ENCODE results near the gene SP7.
"Not testable (repeated sequence)": the region's sequence is repeated elsewhere in the genome, so short reads cannot be mapped to it uniquely, and the experiment has no call there.

The SP7 gene

DNA sequence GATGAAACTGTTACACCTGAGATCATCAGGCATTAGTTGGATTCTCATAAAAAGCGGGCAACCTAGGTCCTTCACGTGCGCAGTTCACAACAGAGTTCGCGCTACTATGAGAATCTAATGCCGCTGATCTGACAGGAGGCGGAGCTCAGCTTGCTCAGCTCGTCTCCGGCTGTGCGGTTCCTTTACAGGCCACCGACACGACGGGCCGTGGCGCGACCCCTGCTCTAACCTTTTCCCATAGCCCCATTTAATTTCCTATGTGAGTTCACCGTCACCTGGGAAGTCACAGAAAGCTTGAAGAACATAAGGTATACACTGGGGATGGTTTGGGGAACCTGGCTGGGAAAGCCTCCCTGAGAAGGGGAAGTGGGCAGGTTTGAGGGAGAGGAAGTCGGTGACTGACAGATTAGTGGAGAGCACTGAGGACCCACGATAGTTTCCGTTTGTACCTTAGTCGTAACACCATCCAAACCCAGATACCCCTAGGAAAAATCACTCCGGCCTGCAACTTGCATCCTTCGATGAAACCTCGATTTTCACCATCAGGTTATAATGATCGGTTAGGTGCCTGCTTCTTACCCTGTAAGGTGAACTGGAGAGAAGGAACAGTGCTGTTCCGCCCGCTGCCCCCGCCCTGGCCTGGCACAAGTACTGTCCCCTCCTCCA, 11.9 kb downstream of the SP7 start:
- no peak for FAIRE-seq
- DNase-seq (ENCODE audit: insufficient read length, low spot score): no peak

DNA sequence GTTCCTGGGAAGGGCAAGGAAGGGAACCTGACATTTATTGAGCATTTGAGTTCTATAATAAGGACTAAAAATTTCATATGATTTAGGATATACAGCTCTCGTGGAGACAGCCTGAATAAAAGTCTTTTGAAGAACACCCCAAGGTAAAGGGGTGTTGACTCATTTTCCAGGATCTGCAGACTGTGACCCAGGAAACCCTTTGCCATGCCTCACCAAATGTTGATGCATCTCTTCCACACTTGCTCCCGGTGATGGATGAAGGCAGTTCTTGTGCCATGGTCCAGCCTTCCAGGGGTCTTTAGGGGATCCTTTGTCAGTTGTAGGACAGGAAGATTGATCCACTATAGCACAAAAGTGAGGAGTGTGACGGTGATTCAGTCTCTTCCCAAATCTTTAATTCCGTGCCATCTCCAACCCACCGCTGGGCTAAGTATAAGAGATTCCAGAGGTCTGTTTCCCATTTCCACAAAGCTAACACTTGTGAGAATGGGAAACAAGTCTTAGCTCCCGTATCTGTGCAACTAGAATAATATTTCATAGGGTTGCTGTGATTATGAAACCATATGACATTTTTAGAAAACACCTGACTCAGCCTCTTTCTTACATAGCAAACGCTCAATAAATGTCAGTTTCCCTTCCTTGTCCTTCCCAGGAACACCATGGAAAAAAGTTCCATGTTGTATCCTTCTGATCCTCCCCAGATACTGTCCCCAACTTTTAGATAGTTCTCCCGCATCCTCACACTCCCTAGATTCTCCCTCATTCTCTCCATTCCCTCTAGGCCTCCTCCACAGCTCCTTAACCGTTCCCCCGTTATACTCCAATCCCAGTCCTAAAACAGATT, 15.6 kb downstream of the SP7 start:
- DNase-seq (ENCODE audit: insufficient read length, low spot score) (no peak), FAIRE-seq (no peak)

DNA sequence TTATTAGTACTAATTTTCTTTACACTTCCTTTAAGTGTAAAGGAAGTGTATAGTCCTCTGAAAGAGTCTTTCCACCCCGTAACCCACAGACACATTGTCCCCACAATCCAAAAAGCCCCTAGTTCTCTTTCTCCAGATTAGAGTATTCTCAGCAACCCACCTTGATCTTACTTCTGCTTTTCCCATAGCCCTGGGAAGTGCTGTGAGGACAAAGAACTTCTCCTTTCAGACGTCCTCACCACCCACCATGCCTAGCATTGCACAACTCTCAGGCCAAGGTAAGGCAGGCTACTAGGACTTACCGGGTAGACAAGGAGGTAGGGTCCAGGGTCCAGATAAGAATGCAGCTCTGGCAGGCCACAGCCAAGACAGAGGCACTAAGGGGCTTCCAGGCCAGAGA, 22.2 kb downstream of the SP7 start:
- FAIRE-seq (no peak), DNase-seq (ENCODE audit: insufficient read length, low spot score) (no peak)

DNA sequence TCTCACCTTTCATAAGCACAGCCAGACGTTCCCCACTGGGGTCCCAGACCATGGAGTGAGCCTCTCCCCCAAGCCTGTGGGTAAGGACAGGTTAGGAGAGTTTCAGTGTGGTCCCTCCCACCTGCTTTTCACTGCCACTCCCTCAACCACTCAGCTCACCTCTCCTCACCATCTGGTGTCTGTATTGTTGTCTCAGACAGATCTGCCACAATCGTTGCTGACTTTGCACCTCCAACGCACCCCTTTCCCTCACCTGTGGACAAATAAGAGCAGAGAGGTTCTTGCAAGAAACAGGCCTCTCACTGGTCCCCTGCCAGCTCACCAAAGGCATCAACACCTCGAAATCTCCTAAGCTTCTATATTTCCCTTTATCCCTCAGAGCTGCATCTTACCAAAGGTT, 27.9 kb downstream of the SP7 start:
- FAIRE-seq: no peak
- no peak for DNase-seq (ENCODE audit: insufficient read length, low spot score)

DNA sequence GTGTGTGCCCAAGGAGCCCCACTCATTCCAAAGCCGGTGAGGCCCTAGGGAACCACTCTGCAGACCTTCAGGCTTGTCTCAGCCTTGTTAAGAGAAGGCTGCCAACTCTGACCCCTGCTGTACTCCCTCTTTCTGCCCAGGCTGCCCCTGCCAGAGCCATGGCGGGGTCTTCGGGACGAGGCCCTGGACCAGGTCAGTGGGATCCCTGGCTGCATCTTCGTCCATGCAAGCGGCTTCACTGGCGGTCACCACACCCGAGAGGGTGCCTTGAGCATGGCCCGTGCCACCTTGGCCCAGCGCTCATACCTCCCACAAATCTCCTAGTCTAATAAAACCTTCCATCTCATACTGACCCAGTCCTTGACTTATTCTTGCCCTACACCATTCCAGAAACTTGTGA, 29.3 kb downstream of the SP7 start:
- DNase-seq (ENCODE audit: insufficient read length, low spot score) (no peak), FAIRE-seq (no peak)

DNA sequence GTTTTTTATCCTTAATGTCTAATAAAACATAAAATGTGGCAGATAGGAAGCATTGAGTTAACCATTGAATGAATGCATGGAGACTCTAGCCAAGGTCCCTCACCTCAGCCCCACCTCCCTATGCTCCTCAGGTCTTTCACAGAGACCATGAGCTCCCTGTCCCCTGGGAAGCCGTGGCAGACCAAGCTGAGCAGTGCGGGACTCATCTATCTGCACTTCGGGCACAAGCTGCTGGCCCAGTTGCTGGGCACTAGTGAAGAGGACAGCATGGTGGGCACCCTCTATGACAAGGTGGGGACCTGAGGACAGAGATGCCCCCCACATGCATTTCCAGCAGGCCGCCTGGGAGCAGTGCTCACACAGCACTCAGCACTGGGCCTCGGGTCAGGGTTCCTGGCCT, 33.3 kb downstream of the SP7 start:
- no peak for FAIRE-seq
- no peak for DNase-seq (ENCODE audit: insufficient read length, low spot score)

DNA sequence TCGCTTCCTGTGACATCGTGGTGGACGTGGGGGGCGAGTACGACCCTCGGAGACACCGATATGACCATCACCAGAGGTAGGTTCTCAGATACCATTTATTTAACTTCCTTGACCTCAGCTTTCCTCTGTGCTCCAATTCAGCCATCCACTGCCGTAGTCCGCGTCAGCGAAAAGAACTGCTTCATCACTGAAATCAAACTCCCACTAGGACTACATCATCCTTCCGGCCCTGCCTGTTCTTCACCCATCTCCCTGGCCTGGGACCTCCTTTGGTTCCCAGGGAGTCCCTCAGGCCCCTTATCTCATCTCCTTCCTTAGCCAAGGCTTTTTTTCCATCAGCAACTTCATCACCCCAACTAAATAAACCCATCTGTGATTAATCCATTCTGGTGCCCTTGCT, 36.0 kb downstream of the SP7 start:
- no peak for FAIRE-seq
- DNase-seq (ENCODE audit: insufficient read length, low spot score): no peak

DNA sequence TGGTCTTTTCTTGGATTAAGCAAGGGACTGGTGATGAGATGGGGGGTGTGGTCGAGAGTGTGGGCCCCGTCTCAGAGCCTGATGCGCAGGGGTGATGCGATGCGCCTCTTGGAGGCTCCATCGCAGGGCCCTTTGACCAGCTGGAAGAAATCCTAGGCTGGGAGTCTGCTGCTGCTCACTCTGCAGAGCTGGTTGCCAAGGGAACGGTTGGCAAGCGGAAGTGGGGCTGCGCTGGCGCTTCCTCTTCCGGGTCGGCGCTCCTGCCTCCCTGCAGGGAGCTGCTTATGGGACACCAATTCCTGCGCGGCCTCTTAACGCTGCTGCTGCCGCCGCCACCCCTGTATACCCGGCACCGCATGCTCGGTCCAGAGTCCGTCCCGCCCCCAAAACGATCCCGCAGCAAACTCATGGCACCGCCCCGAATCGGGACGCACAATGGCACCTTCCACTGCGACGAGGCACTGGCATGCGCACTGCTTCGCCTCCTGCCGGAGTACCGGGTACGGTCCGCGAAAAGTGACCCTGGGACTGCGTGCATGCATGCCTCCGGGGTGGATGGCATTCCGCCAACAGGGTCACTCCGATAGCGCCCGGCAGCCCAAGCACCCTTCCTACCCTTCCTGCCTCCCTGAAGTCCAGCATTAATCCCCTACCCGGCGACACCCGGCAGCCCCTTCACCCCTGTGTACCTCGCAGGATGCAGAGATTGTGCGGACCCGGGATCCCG, 36.5 kb downstream of the SP7 start, which contains the start of gene MYG1:
MYG1 (plus strand) TSS at position 242 of the 727 bp plus-strand sequence; CDS start at position 285, 43 bp downstream.
- FAIRE-seq (peak; percentile 20), DNase-seq (ENCODE audit: insufficient read length, low spot score) (peak; percentile 81)

DNA sequence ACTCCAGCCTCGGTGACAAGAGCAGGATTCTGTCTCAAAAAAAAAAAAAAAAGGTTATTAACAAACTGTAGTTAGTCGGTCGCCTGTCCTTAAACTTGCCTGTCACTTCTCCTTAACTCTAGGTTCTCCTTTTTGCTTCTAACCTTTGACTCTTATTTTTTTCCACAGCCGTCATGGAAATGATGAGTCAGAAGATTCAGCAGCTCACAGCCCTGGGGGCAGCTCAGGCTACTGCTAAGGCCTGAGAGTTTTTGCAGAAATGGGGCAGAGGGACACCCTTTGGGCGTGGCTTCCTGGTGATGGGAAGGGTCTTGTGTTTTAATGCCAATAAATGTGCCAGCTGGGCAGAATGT, 37.1 kb downstream of the SP7 start:
- FAIRE-seq: no peak
- peak; percentile 48 for DNase-seq (ENCODE audit: insufficient read length, low spot score)

DNA sequence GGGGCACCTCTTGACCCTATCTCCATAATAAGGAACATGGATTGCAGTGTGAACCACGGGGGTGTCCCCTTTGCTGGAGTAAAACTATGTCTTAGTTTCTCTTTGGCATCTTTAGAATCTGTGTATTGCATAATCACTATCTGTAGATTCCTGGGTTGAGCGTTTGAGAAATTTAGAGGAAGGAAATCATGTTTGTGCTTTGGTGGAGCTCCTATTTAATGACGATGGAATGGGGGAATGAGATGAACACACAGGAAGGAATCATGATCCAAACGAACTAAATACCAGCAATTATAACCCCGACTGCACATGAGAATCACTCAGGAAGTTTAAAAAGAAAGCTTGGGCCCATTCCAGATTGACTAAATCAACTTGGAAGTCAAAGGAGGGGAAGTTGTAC, 38.0 kb downstream of the SP7 start:
- DNase-seq (ENCODE audit: insufficient read length, low spot score) (no peak), FAIRE-seq (no peak)

DNA sequence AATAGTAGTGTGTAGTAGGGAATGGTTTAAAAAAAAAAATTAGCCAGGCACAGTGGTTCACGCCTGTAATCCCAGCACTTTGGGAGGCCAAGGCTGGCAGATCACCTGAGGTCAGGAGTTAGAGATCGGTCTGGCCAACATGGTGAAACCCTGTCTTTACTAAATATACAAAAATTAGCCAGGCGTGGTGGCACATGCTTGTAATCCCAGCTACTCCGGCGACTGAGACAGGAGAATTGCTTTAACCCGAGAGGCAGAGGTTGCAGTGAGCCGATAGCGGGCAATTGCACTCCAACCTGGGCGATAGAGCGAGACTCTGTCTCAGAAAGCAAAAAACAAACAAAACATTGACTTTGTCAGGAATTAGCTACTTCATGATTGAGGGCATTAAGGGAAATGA, 39.0 kb downstream of the SP7 start:
- not testable (repeated sequence) for DNase-seq (ENCODE audit: insufficient read length, low spot score); FAIRE-seq

DNA sequence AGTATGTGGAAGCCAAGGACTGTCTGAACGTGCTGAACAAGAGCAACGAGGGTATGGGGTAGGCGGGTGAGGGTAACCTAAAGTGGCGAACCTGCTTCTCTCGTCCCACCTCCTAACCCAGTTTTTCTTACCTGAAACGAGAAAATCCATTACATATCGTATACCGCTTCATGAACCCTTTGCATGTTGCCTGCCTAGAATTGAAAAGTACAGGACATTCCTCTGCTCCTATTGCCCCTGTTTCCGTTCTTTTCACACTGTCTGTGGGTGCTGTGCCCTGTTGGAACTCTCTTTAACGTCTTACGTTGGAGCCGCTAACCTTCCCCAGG, 40.3 kb downstream of the SP7 start:
- no peak for DNase-seq (ENCODE audit: insufficient read length, low spot score)
- no peak for FAIRE-seq

DNA sequence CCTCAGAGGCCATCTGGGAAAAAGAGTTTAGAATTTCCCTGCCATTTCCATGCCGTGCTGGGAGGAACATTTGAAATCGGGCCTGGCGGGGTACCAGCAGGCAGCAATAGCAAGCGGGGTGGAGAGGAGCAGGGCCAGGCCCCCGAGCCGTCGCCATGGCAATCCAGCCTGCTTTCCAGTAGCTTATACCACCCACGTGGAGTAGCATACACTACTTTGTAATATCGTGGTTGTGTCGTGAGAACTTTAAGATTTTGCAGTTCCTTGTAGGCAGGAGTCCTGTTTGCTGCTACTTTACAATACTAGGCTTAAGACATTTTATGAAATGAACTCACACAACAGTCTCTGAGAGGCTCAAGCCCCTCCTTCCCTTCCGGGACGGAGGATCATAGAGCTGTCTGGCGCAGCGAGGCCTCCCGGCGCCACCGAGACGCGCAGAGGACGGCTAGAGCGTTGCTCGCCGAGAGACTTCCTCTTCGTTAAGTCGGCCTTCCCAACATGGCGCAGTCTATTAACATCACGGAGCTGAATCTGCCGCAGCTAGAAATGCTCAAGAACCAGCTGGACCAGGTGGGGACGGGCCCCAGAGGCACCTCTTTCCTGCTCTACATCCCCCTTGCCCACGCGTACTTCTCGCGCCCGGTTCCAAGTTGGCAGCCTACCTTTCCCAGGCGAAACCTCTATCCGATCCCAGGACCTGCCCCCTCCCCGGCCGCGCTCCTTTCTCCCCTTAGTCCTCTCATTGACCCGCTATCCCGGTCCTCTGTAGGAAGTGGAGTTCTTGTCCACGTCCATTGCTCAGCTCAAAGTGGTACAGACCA, 40.9 kb downstream of the SP7 start, which contains the start of gene PFDN5:
PFDN5 (plus strand) TSS at position 473 of the 821 bp plus-strand sequence; CDS start at position 499, 26 bp downstream.
- FAIRE-seq: peak; percentile 87
- DNase-seq (ENCODE audit: insufficient read length, low spot score): peak; percentile 83

DNA sequence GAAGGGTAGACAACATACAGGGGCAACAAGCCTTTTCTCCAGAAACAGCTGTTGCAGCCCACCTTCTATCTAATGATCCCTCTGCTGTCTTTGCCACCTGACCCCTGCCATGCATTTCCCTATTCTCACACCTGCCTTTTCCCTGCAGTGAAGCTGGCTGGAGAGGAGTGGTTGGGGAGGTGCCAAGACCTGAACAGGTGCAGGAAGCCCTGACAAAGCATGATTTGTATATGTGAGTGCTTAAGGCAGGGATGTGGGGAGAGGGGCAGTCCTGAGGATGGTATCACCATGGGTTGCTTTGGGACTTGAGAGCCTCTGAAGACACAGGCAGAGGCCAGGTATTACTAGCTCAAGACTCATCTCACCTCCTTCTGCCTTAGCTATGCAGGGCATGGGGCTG, 43.7 kb downstream of the SP7 start:
- FAIRE-seq (no peak), DNase-seq (ENCODE audit: insufficient read length, low spot score) (no peak)

DNA sequence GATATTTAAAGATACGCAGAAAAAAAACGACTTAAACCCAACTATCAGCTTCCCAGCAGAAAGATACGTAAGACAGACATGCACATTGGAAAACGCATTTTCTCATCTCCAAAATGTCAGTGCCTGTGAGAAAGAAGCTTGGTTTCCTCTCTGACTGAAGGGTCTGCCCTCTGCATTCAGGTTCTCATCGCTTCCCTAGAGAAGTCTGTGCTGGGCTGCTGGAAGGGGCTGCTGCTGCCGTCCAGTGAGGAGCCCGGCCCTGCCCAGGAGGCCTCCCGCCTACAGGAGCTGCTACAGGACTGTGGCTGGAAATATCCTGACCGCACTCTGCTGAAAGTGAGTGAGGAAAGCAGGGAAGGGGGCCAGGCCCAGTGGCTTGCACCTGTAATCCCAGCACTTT, 45.5 kb downstream of the SP7 start:
- no peak for FAIRE-seq

DNA sequence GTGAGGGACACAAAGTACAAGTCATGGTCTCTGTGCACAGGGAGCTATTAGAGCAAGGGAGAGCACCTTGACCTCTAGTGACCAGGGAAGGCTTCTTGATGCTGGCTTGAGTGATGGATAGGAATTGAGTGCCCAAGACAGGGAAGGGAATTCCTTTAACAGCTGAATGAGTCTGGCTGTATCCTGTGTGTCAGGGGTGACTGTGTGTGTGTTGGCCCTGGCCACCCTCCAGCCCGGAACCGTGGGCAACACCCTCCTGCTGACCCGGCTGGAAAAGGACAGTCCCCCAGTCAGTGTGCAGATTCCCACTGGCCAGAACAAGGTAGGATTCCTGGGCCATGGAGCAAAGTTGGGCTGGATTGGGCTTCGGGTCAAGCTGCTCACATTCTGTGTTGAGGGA, 46.3 kb downstream of the SP7 start:
- DNase-seq (ENCODE audit: insufficient read length, low spot score): no peak
- FAIRE-seq: no peak

More for the DNA sequence above, 45.5 kb downstream of the SP7 start:
- DNase-seq (ENCODE audit: insufficient read length, low spot score): no peak

DNA sequence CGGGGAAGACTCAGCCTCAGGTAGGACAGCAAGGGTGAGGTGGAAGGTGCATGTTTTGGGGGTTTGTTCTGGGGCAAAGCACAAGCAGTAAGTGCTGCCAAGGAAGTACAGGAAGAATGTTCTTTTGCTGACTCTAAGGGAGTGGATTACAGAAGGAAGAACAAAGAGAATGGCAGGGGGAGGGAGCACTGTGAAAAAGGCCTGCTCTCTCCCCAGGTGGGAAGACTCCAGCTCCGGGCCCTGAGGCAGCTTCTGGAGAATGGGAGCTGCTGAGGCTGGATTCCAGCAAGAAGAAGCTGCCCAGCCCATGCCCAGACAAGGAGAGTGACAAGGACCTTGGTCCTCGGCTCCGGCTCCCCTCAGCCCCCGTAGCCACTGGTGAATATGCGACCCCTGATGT, 47.8 kb downstream of the SP7 start:
- DNase-seq (ENCODE audit: insufficient read length, low spot score) (no peak), FAIRE-seq (no peak)

DNA sequence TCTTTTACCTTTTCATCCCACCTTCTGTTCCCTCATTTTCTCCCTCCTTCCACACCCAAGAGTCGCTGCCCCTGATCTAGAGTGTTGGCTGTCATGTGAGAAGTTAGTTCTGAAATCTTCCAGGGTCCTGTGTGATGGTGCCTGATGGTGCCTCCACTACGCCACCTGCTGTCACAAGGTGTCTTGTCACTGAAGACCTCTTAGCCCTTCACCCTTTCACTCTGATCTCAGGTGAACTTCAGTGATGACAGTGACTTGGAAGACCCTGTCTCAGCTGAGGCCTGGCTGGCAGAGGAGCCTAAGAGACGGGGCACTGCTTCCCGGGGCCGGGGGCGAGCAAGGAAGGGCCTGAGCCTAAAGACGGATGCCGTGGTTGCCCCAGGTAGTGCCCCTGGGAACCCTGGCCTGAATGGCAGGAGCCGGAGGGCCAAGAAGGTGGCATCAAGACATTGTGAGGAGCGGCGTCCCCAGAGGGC, 48.4 kb downstream of the SP7 start:
- DNase-seq (ENCODE audit: insufficient read length, low spot score) (peak; percentile 59), FAIRE-seq (peak; percentile 52)

DNA sequence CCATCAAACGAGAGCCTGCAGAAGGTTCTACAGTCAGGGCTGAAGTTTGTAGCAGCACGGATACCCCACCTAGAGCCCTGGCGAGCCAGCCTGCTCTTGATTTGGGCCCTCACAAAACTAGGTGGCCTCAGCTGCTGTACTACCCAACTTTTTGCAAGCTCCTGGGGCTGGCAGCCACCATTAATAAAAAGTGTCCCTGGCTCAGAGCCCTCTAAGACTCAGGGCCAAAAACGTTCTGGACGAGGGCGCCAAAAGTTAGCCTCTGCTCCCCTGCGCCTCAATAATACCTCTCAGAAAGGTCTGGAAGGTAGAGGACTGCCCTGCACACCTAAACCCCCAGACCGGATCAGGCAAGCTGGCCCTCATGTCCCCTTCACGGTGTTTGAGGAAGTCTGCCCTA, 49.7 kb downstream of the SP7 start:
- FAIRE-seq (no peak), DNase-seq (ENCODE audit: insufficient read length, low spot score) (no peak)

DNA sequence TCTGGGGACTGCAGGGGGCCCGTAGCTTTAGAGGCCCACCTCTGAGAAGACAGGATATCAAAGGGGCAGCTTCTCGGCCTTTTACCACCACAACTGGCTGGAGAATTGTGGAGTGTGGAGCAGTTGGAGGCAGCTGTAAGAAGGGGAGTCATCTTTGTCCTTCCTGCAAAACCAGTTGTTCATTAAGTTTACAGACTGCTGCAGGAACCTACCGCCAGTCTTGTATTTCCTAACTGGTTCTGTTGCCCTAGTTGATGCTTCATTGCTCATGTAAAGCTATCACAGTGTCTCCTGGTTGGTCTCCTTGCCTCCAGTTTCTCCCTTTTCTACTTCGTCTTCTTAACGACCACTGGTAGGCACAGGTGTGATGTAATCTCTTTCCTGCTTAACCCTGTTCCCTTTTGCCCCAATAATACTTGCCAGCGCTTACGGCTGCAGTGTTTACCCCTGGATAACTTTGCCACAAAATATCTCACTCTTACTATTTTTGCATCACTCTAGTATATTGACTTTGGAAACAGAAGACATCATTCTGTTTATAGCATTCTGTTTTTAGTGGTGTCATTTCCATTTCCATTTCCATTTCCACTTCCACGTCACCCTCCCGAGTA, 56.2 kb downstream of the SP7 start:
- DNase-seq (ENCODE audit: insufficient read length, low spot score) (no peak), FAIRE-seq (no peak)
